ENCODE data around the gene TPK1.
A peak's percentile ranks its signal among the peaks of the same experiment; 100 is the strongest.
"Not testable (repeated sequence)": the region's sequence is repeated elsewhere in the genome, so short reads cannot be mapped to it uniquely, and the experiment has no call there.

The TPK1 gene

GRCh38 chr7:144459635-144460034 is 376.2 kb downstream of the TPK1 start:
- no peak for DNase-seq

- no peak for DNase-seq
Observed at GRCh38 chr7:144455040-144455404, 380.8 kb downstream of the TPK1 start.

- no peak for DNase-seq
Observed at GRCh38 chr7:144454256-144455039, 381.4 kb downstream of the TPK1 start.

- DNase-seq: no peak
Observed at GRCh38 chr7:144452064-144452463, 383.8 kb downstream of the TPK1 start.

GRCh38 chr7:144445590-144445989 is 390.3 kb downstream of the TPK1 start:
- no peak for DNase-seq

GRCh38 chr7:144439717-144440205 is 396.1 kb downstream of the TPK1 start:
- DNase-seq: no peak

- DNase-seq: no peak
Observed at GRCh38 chr7:144438759-144439158, 397.1 kb downstream of the TPK1 start.

GRCh38 chr7:144437370-144438191 is 398.3 kb downstream of the TPK1 start:
- DNase-seq: peak; percentile 16 to 33

GRCh38 chr7:144436500-144436899 is 399.4 kb downstream of the TPK1 start:
- no peak for DNase-seq

GRCh38 chr7:144428431-144428830 is 407.4 kb downstream of the TPK1 start:
- no peak for DNase-seq

- not testable (repeated sequence) for DNase-seq
Observed at GRCh38 chr7:144427539-144427938, 408.3 kb downstream of the TPK1 start.

- DNase-seq: not testable (repeated sequence)
Observed at GRCh38 chr7:144418931-144419330, 416.9 kb downstream of the TPK1 start.

- no peak for DNase-seq
Observed at GRCh38 chr7:144416341-144416740, 419.5 kb downstream of the TPK1 start.

GRCh38 chr7:144415858-144416257 is 420.0 kb downstream of the TPK1 start:
- no peak for DNase-seq

GRCh38 chr7:144414815-144415214 is 421.0 kb downstream of the TPK1 start:
- no peak for DNase-seq

GRCh38 chr7:144410441-144410840 is 425.4 kb downstream of the TPK1 start:
- no peak for DNase-seq

- DNase-seq: no peak
Observed at GRCh38 chr7:144408121-144408520, 427.7 kb downstream of the TPK1 start.

GRCh38 chr7:144407266-144407931 is 428.5 kb downstream of the TPK1 start:
- no peak for DNase-seq

- no peak for DNase-seq
Observed at GRCh38 chr7:144404946-144405345, 430.9 kb downstream of the TPK1 start.

GRCh38 chr7:144403649-144404061 is 432.2 kb downstream of the TPK1 start, which contains the start of gene NOBOX:
Gene NOBOX, minus strand, starts transcription at chr7:144403693.
- DNase-seq: no peak

- no peak for DNase-seq
Observed at GRCh38 chr7:144403102-144403501, 432.8 kb downstream of the TPK1 start.
